GM19238 (cell line): ENCODE measurements around the gene AASDH.

Experiments used
- DNase-seq: peaks from one replicate; pipeline ENCODE4 v3.0.0; 2011; ENCODE audit warnings: low spot score; ENCODE audit not compliant: insufficient read length

The AASDH gene, protein sequence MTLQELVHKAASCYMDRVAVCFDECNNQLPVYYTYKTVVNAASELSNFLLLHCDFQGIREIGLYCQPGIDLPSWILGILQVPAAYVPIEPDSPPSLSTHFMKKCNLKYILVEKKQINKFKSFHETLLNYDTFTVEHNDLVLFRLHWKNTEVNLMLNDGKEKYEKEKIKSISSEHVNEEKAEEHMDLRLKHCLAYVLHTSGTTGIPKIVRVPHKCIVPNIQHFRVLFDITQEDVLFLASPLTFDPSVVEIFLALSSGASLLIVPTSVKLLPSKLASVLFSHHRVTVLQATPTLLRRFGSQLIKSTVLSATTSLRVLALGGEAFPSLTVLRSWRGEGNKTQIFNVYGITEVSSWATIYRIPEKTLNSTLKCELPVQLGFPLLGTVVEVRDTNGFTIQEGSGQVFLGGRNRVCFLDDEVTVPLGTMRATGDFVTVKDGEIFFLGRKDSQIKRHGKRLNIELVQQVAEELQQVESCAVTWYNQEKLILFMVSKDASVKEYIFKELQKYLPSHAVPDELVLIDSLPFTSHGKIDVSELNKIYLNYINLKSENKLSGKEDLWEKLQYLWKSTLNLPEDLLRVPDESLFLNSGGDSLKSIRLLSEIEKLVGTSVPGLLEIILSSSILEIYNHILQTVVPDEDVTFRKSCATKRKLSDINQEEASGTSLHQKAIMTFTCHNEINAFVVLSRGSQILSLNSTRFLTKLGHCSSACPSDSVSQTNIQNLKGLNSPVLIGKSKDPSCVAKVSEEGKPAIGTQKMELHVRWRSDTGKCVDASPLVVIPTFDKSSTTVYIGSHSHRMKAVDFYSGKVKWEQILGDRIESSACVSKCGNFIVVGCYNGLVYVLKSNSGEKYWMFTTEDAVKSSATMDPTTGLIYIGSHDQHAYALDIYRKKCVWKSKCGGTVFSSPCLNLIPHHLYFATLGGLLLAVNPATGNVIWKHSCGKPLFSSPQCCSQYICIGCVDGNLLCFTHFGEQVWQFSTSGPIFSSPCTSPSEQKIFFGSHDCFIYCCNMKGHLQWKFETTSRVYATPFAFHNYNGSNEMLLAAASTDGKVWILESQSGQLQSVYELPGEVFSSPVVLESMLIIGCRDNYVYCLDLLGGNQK

DNA sequence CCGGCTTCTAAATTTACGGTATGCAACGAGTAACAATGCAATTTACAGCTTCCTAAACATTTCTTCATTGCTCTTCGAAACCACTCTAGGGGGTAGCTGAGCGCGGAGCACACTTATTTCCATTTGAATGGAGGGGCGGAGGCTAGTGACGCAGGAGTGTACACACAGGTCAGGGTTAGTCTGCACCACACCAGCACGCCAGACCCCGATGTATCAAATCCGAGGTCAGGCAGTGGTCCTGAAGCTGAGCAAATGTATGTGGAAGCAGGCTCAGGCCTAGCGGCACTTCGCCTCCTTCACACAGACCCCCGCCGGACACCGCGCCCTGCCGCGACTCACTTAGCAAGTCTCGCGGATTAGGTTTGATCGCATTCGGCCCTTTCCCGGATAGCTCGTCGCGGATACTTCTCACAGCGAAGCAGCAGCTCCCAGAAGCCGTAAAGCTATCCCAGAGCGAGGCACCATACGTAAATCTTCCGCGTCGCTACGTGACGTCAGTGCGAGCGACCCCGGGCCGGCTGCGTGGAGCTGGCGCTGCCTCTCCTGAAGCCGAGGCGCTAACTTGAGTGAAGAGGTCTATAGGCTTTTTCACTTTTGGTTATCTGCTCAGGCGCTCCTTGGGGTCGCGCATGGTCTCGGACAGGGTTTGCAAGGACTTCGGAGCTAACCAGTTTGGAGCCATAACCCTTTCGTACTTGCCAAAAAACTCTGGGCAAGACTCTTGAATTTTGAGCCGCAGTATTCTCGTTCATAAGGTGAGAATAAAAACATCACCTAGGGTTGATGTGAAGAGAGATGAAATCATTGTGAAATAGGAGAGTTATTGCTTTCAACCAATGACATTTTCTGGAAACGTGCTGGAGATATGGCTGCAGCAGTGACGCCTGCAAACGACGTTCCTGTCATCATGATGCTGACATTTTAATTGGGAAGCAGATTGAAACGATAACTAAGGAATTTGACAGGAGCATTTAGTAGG, at the start of gene AASDH:
AASDH (minus strand) TSS at position 469 of the 979 bp plus-strand sequence. CDS start 3,192 bp downstream, outside the sequence.
- peak; percentile 77 for DNase-seq

DNA sequence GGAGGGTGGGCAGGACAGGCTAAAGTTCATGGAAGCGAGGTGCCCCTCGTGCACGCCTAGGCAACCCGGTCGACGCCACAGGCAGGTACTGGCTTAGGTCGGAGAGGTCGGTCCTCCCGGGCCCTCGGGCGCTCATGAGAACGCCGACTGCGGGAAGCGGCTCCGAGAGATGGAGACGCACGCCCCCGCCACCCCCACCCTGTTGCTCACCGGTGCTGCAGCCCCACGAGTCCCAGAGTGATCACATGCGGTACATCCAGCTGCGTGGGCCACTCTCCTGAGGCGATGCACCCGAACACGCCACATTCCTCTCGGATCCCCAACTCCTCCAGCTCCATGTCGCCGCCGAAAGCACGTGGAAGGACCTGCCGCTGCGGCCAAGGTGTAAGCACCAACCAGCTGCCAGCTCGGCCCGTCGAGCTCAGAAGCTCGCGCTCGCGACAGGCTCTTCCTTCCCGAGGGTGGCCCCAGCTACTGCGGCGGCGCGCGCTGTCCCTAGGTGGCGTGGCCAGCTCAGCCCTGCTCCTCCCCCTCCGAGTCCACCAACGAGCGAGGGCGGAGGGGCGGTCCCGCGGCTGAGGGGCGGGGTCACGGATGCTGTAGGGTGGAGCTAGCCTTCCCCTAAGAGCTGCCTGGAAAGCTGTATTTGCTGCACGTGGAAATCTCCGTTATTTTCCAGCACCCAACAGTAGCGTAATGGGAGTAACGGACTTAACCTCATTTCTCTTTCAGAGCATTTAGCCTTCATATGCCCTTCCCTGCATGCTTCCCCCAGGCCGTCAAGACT, 48.0 kb upstream of the AASDH start, which contains the start of gene PPAT:
PPAT (minus strand) TSS at position 476 of the 787 bp plus-strand sequence; CDS start at position 338, 138 bp downstream.
- peak; percentile 86 for DNase-seq

DNA sequence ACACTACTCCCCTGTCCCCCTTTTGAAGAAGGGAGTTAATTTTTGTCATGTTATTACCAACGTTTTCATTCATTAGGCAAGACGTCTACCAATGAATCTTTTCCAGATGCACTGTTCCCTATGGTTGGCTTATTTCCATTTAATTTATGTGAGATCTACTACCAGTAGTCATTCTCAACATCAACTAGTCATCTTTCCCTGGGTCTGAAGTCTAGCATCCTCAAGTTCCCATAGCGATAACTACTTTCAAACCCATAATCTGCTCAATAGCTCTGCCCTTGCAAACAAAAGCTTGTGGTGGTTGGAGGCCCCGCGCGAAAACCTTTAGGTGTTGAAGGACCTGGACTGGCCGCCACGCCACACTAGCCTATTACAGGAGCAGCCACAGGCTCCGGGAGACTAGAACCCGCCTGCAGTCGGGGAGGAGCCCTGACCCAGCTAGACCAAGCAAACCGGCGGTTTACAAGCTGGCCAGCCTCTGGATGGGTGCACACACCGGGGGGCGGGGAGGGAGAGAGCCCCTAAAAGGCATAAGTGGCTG, 47.4 kb upstream of the AASDH start:
- DNase-seq = no peak

DNA sequence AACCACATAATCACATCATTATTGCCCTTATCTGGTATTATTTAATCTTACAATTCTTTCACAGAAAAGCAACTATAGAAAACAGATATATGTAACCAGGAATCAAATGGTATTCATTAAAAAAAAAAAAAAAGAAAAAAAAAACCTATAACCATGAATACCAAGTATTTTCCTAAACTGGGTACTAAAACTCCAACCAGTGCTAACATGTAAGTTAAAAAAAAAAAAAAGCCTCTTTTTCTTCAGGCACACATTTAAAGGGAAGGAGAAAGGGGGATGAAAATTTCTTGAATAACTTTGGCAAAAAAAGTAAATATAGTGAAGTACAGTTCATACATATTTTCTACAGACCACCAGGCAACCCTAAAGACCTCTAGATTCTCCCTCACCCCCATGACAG, 46.0 kb upstream of the AASDH start:
- DNase-seq = no peak

DNA sequence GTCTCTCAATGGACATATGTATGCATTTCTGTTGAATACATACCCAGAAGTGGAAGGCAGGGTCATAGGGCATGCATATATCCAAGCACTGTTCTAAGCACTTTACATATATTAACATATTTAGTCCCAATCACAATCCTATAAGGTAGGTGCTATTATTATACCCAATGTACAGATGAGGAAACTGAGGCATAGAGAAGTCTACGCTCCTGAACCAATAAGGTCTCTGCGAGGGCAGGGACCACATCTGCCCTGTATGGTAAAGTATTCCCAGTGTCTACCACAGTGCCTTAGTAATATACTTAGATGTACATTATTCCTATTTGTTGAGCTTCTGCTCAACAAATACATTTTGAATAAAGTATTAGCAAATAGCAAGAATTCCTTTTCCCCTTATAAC, 42.9 kb upstream of the AASDH start:
- no peak for DNase-seq

DNA sequence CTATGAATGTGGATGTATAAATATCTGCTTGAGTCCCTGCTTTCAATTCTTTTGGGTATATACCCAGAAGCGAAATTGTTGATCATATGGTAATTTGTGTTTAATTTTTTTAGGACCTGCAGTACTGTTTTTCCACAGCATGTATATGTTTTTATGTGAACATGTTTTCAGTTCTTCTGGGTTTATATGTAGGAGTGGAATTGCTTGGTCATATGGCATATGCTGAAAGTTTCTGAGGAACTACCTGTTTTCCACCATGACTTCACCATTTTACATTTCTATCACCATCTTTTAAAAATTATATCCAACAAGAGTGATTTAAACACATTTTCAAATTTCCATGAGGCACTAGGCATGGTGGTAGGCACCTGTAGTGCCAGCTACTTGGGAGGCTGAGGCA, 39.9 kb upstream of the AASDH start:
- DNase-seq = no peak

DNA sequence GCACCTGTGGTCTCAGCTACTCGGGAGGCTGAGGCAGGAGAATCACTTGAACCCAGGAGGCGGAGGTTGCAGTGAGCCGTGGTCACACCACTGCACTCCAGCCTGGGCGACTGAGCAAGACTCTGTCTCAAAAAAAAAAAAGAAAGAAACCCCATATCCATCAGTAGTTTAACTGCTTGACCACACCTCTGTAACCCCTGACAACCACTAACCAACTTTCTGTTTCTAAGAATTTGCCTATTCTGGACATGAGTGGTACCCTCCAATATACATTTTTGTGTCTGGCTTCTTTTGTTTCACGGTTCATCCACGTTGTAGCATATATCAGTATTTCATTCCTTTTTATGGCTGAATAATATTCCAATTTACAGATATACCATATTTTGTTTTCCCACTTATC, 39.0 kb upstream of the AASDH start:
- no peak for DNase-seq

DNA sequence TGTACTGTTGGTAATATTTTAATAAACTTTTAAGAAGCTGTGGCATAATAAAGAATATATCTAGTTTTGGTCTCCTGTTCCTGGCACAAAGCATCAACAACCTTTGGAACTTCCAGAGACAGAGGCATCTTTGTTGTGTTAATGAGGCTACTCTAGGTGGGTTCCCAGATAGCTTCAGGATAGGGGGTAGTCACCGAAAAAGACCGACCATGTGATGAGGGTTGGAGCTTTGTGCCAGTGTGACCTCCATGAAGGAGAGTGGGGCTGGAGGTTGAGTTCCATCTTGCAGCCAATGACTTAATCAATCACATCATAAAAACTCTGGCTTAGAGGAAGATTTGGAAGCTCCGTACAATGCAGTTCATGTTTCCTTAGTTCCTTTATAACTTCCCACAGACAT, 38.2 kb upstream of the AASDH start:
- DNase-seq = no peak

DNA sequence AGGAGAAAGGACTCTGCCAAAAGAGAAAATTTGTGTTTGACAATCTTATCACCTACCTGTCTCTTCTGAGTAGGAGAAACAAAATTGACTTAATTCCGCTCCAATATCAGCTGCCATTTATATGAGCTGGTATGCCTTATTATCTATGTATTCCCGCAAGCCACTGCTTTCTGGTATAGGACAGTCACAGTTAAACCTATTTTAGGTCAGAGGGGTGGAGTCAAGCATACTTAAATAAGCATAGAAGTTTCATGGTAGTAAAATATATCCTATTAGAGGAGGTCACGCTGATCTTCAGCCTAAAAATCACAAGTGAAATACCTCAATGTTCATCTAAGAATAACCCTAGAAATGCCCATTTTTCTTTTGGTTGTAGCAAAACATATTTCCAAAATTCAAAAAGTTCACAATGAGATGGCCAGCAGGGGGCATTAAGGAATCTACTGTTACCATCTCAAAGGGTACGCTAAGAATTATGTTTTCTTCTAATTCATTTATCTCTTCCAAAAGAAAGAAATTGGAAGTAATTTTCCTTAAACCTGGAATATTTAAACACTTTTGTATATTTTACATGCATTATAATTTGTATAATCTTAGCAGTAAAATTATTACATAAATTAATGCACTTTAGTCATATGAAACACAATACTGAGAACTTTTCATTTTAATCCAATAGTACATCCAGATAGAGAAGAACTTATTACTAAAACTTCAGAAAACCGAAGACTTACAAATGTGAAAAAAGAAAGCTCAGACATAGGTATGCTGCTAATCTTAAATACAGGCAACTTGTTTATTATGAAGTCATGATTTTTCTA, 37.6 kb upstream of the AASDH start:
- no peak for DNase-seq

DNA sequence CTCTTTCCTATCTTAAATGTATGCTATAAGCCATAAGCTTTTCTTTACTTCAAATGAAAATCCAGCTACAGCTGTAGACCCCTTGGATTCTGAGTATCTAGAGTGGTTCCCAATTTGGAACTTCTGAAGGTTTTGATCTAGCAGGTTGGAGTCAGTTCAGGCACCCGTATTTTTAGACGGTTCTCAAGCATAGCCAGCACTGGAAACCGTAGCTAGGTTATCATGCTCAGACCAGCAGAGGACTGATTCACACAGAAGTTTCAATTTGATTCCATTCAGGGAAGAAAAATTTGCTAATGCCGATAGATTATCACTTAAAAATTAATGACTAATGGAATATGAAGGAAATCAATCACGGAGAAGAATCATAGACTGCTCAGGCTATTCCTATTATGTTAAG, 36.9 kb upstream of the AASDH start:
- no peak for DNase-seq

DNA sequence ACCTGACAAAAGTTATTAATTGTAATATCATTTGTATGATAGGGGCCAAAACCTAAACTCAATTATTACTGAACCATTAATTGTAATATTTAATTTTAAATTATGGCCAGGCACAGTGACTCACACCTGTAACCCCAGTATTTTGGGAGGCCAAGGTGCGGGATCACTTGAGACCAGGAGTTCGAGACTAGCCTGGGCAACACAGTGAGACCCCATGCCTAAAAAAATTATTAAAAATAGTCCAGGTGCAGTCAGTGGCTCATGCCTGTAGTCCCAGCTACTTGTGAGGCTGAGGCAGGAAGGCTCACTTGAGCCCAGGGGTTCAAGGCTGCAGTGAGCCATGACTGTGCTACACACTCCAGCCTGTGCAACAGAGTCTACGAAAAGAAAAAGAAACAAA, 30.1 kb upstream of the AASDH start:
- DNase-seq = no peak

DNA sequence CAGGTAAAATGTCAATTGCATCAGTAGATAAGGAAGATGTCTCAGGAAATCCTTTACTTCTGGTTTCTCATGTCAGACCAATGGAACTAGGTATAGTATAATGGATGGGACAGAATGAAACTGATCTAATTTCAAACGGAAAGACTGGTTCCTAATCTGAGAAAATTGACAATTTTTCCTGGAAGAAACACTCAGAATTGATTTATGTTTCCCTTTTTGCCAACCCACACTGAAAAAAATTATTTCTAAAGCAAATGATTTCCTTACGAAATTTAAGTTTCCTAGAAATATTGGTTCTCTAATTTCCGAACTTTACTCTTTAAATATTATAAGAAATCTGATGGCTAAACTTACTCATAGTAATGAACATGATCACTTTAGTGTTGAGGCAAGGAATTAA, 29.1 kb upstream of the AASDH start:
- DNase-seq = no peak

DNA sequence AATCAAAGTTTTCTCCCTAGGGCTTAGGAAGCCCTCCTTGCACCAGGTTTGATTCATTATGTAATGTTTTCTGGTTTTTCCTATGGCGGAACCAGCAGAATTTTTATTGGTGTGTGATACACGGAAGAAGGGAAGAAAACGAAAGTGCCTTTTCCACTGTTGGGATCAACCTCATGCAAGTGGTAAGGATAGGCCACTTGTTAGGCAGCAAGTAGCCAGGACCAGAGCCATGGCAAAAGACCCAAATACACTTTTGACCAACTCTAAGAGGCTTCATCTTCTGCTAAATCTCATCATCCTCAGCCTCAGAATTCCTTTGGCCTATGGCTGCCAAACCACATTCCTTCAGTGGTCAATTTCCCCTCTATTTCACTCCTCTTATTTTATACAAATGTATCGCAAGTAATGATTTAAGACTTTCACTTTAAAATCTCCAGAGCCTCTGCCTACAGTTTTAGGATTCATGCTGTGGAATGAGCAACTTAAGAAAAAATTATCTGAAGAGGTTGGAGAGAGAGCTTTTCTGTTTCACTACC, 26.9 kb upstream of the AASDH start:
- no peak for DNase-seq

DNA sequence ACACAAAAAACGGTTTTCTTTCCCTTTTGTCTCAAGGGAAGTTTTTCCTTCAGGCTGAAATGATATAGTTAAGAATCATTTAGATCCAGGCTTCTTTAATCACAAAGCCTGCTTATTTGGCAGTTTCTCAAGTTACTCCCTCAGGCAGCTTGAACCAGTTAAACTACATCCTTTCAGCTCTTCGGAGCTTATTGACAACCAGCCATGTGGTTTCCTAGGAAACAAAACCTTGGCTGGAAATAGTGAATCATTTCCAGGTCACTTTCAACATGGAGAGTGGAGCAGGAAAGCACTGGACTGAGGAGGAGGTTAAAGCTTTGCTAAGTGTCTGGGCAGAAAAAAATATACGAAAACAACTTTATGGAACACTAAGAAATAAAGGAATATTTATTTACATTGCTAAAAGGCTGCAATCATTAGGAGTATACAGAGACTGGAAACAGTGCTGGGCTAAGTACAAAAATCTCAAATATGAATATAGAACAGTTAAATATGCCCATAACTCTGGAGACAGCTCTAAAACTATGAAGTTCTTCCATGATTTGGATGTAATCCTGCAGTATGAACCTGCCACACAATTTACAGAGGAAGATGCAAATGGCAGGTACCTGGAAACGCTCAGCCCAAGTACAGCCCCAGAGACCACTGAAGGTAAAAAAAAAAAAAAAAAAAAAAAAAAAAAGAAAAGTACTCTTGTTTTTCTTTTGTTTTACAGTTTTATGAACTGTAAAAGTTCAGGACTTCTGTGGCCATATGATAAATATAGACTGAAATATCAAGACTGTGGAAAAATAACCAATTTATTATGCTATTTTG, 23.2 kb upstream of the AASDH start:
- peak; percentile 3 for DNase-seq

DNA sequence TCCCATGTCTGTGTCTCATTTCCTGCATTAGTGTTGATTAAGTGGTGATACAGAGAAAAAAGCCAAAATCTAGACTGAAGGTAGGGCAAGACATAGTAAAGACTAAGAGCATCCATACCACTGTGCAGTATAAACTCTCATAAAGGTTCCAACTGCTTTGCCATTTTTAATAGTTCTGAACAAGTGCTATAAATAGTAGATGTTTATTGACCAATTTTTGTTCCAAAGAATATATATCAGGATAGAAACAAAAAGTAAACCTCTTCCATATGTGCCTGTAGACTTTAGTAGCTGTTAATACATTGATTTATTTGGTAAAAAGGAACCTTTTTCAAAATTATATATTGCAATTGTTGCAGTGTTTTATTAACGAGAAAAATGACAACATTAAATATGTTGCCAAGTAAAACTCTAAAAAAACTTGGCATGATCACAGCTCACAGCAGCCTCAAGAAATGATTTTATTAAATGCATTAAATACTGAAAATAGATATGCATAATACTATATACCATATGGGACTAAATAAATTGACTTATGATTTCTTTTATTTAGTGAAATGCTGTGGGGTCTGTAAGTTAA, 22.3 kb upstream of the AASDH start:
- DNase-seq = no peak

DNA sequence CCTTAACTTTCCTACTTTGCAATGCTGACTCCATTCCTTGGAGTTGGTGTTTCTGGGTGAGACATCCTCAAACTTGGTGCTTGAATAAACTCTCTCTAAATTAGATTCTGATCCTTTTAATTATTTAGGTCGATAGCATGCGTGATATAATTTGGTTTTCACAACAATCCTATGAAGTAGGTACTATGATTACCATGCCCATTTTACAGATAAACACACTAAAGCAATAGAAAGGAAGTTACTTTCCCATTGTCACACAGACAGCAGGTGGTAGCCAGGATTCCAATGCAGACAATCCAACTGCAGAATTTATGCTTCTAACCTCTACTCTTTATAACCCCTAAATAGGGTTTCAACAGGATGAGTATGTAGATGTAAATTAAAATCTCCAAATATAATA, 21.7 kb upstream of the AASDH start:
- DNase-seq = no peak

DNA sequence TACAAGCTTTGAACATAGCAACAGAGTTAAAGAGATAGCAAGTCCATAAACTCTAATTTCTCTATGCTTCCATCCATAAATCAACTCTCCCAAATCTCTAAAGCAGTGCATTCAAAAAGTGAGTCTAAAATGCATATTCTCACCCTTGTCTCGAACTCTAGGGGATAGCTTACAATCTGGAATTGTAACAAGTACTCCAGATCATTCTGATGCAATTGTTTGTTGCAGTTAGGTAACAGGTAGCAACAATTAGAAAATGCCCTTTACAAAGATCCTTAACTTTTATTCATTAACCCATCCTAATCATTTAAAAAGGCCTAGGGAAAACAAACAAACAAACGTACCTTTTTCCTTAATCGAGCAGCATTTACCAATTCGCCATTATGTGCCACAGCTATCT, 18.9 kb upstream of the AASDH start:
- DNase-seq = no peak
